K562 (cell line): ENCODE measurements around the gene CLDN5.

Experiments
- AFF4 ChIP-seq: sonication (generic); formaldehyde crosslinking; IDR thresholded peaks from 2 replicates; pipeline ENCODE4 v1.8.0; 2023; ENCODE audit warnings: mild to moderate bottlenecking, missing genetic modification reagents
- EP300 ChIP-seq: IDR thresholded peaks from 2 replicates; pipeline ENCODE4 v1.6.1; 2012; ENCODE audit warnings: low read length, improper control_type of control experiment
- FOXM1 ChIP-seq, 2 experiments: fragments of 450-650 bp in 1 of 2; sonication (generic) in 1 of 2; formaldehyde crosslinking in 1 of 2; IDR thresholded peaks; 2 replicates each; pipeline versions ENCODE4 v1.6.1 to v1.9.0; 2017 to 2022; ENCODE audit warnings: low read depth in 2 of 2, mild to moderate bottlenecking in 2 of 2, missing genetic modification reagents in 1 of 2, moderate library complexity in 1 of 2
- KLF6 ChIP-seq: fragments of 250-450 bp; sonication (Bioruptor Pico); IDR thresholded peaks from 2 replicates; pipeline ENCODE4 v1.4.0; 2020; ENCODE audit warnings: mild to moderate bottlenecking, moderate library complexity, borderline replicate concordance
- MTF1 ChIP-seq: fragments of 250-450 bp; sonication (Bioruptor Pico); IDR thresholded peaks from 2 replicates; pipeline ENCODE4 v1.9.0; 2021; ENCODE audit warnings: moderate library complexity, mild to moderate bottlenecking, inconsistent platforms, borderline replicate concordance
- NFYB ChIP-seq: IDR thresholded peaks from 2 replicates; pipeline ENCODE4 v1.6.1; 2011; ENCODE audit warnings: mild to moderate bottlenecking, moderate library complexity; ENCODE audit not compliant: insufficient read length; ENCODE audit errors: extremely low read depth
- SIX5 ChIP-seq, 2 experiments: IDR thresholded peaks; 2 replicates each; pipeline ENCODE4 v1.6.1; 2011; ENCODE audit warnings: low read length in 2 of 2, borderline replicate concordance in 1 of 2, low read depth in 1 of 2, mild to moderate bottlenecking in 1 of 2, moderate library complexity in 1 of 2; ENCODE audit not compliant: insufficient read depth in 1 of 2
- SMAD1 ChIP-seq: fragments of 150-350 bp; IDR thresholded peaks from 2 replicates; pipeline ENCODE4 v1.6.1; 2014; ENCODE audit warnings: low read length, low read depth; ENCODE audit not compliant: partially characterized antibody
- TARDBP ChIP-seq: fragments of 450-650 bp; IDR thresholded peaks from 2 replicates; pipeline ENCODE4 v1.6.1; 2016
- ZC3H4 ChIP-seq: sonication (generic); formaldehyde crosslinking; IDR thresholded peaks from 2 replicates; pipeline ENCODE4 v1.9.0; 2021; ENCODE audit warnings: missing genetic modification reagents, borderline replicate concordance
- TF ChIP-seq, protein P1 (sequence below), 3 experiments: IDR thresholded peaks in 2 of 3; conservative IDR thresholded peaks in 1 of 3; 2 replicates each; pipeline ENCODE4 v1.5.1; 2011 to 2012; ENCODE audit warnings: low read length in 3 of 3, mild to moderate bottlenecking in 3 of 3, control low read depth in 2 of 3, improper control_type of control experiment in 1 of 3, inconsistent platforms in 1 of 3, low read depth in 1 of 3, mixed read lengths in 1 of 3, moderate library complexity in 1 of 3; ENCODE audit not compliant: insufficient read depth in 2 of 3

DNA sequence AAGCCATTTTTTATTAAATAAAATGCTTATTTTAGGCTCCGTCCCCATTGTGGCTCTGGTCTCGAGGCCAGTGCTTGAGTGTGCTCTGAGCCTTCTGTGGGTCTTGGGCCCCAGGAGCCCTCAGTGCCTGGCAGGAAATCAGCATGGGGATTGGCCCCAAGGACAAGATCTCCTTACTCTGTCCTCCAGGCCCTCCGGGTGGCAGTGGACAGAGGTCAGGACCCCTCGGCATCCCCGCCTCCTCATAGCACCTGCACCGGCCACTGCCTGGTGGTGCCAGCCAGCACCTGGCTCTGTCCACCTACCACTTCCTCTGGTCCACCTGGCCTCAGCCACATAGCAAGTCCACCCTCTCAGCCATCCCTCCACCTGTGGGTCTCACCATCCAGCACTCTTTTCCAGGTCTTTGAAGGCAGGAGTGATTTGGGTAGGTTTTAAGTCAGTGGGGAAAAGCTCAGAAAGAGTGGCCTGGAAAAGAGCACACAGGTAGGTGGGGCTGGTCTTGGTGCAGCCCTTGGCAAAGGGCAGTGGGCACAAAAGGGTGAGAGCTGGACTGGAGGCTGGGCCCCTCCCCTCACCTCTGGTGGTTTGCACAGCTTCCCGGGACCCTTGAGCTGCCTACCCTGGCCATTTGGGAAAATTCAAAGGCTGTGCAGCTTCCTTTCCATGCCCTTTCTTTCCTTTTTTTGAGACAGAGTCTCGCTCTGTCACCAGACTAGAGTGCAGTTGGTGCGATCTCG, 3.5 kb downstream of the CLDN5 start:
- TF ChIP-seq NFYB (no peak), EP300 (no peak), ZC3H4 (no peak), MTF1 (CRISPR knock-in tag) (no peak), TARDBP (no peak), SIX5 (IDR thresholded peaks at IDR 0.05; ENCODE audit: borderline replicate concordance in 1 of 2, insufficient read depth in 1 of 2, low read depth in 1 of 2, low read length in 2 of 2) (no peak), SMAD1 (no peak), KLF6 (CRISPR knock-in tag) (no peak), AFF4 (CRISPR knock-in tag) (no peak), FOXM1 (IDR thresholded peaks at IDR 0.05; ENCODE audit: low read depth) (no peak), FOXM1 (CRISPR knock-in tag; IDR thresholded peaks at IDR 0.05; ENCODE audit: low read depth) (no peak)
- TF ChIP-seq, protein P1, sequence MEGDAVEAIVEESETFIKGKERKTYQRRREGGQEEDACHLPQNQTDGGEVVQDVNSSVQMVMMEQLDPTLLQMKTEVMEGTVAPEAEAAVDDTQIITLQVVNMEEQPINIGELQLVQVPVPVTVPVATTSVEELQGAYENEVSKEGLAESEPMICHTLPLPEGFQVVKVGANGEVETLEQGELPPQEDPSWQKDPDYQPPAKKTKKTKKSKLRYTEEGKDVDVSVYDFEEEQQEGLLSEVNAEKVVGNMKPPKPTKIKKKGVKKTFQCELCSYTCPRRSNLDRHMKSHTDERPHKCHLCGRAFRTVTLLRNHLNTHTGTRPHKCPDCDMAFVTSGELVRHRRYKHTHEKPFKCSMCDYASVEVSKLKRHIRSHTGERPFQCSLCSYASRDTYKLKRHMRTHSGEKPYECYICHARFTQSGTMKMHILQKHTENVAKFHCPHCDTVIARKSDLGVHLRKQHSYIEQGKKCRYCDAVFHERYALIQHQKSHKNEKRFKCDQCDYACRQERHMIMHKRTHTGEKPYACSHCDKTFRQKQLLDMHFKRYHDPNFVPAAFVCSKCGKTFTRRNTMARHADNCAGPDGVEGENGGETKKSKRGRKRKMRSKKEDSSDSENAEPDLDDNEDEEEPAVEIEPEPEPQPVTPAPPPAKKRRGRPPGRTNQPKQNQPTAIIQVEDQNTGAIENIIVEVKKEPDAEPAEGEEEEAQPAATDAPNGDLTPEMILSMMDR (IDR thresholded peaks at IDR 0.05 in 2 of 3, conservative IDR thresholded peaks at IDR 0.05 in 1 of 3; ENCODE audit: insufficient read depth in 2 of 3, low read depth in 1 of 3, low read length in 3 of 3): no peak
